ENCODE data around the gene ALDH4A1.

- TF ChIP-seq RCOR1 (IDR thresholded peaks at IDR 0.05; ENCODE audit: insufficient replicate concordance, low read length) (no peak), CTCF (conservative IDR thresholded peaks at IDR 0.05; ENCODE audit: low read depth, low read length) (no peak), POLR2A (IDR thresholded peaks at IDR 0.05; ENCODE audit: low read depth, low read length) (no peak), ELK1 (IDR thresholded peaks at IDR 0.05; ENCODE audit: borderline replicate concordance, low read depth, low read length) (no peak), SMC3 (IDR thresholded peaks at IDR 0.05; ENCODE audit: low read depth, low read length) (no peak), NFE2L2 (IDR thresholded peaks at IDR 0.05; ENCODE audit: low read depth, low read length) (no peak)
Observed at GRCh38 chr1:18932879-18933278, 30.5 kb upstream of the ALDH4A1 start.
